Esophagus mucosa (tissue), 1 donor: ENCODE data around the gene OSGEP. TPM values are rescaled to one million over a fixed set of nuclear protein-coding genes. Genes with fewer than 3 reads are reported as not detected.
A peak's percentile ranks its signal among the peaks of the same experiment; 100 is the strongest.

Experiments used
- ATAC-seq: fragments of 200-7000 bp; cut with Tn5 transposase; one replicate; pipeline ENCODE4 v1.9.1; 2020
- total RNA-seq: library from RNA; stranded (reverse); gene quantifications from one replicate; pipeline ENCODE4 v1.2.4, GENCODE V29; 2023
- donor health status: DM: yes; HTN: yes; CAD: no.

OSGEP gene
- total RNA-seq, 1 donor from 2014 or later, result 16.2 TPM

DNA sequence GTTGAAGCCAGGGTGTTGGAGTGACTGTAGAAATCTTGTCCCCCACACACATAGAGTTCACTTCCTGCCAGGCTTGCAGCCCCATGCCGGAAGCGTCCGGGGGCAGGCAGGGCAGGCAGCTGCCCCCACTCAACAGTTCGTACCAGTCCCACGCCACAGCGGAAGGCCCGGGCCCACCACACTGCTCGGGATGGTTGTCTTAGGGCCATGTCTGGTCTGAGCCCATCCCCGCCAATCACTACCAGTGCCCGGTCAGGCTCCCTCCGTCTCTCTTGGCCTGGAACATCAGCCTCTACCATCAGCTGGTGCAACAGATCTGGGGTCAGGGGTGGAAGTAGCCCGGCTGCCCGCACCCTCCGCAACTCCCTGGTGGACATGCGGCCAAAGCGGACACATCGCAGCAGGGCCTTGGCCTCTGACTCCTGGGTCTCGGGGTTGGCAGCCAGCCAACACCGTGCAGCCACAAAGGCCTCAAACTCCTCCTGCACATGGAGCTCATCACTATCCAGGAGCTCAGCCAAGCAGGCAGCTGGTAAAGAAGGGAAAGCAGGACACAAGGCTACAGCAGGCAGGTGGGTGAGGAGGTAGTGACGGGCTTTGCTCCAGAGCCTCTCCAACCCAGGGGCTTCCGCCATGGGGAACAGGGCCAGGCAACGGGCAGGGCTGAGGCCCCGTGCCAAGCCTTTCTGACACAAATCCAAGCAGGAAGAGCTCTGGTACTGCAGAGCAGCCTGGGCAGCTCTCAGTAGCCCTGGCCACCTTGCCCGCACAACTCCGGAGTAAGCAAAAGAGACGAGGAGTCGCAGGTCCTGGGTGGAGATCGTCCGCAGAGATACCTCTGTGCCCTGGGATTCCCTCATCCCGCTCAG, 24.6 kb downstream of the OSGEP start:
- ATAC-seq, result no peak

- ATAC-seq, result peak; percentile 22
These were observed 25.8 kb downstream of the OSGEP start for GRCh38 chr14:20428802-20429201.

DNA sequence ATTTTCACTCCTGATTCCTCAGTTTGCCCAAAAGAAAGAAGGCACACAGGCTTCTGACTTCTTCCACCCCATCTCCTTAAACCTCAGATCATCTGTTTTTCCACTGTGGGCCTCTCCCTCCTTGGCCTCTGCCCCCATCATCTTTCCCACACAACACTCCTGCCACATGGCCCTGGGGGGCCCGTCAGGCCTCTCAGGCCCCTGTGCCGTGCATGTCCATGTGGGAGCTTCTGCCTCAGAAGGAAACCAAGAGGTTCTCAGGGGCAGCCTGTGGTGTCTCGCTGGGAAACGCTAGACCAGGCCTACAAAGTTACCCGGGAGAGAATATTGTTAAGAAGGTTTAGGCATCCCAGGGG, 26.6 kb downstream of the OSGEP start:
- ATAC-seq, result peak; percentile 11

DNA sequence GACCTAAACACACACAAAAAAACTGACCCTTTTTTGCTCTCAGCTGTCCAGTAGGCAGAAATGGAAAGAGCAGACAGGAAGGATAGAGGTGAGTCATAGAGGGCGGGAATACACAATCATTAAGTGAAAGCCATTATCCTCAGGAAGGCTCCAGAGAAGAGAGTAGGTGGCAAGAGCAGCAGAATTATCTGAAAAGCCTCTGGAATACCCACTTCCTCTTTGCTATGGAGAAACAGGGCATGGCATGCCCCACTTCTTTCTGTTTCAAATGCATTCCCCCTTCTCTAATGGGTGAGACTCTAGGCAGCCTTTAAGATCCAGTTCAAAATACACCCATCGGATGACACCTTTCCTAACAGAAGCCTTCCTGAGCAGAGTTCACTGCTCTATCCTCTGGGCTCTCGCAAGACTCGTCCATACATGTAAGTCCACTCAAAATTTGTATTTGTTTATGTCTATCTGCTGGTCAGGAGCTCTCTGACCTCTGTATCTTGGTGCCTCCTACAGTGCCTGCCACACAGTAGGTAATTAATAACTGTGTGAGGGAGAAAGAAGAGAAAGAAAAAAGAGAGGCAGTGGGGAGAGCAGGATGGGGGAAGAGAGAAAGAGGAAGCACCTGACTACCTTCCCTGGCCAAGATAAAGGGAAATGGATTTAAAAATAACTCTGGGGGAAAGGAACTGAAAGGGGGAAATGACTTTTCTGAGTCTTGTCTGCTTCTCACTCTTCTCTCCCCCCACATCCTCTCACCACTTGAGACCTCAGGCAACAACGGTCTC, 27.2 kb downstream of the OSGEP start:
- ATAC-seq, result peak; percentile 70

DNA sequence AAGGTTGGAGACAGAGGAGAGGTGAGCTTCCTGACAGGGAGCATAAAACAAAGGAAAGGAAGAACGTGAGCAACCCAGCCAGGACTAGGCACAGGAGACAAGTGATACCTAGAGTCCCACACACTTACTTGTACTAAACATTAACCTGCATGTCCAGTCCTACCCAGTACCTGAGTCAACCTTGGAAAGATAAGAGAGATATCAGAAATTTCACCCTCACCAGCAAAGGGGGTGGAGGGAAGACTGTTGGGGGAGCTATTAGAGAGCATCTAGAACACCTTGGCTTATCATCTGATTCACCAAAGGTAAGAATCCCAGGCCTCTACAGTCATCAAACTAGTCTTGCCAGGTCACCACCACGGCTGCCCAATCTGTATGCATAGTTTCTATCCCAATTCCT, 29.8 kb downstream of the OSGEP start:
- ATAC-seq, result no peak

GRCh38 chr14:20422886-20423285, 31.7 kb downstream of the OSGEP start:
- no peak for ATAC-seq

- no peak for ATAC-seq
These were observed 33.3 kb downstream of the OSGEP start for GRCh38 chr14:20421267-20421666.

- ATAC-seq, result no peak
These were observed 35.2 kb downstream of the OSGEP start for GRCh38 chr14:20419419-20419818.

- ATAC-seq, result no peak
These were observed 36.1 kb downstream of the OSGEP start for GRCh38 chr14:20418501-20418909.

GRCh38 chr14:20417250-20418186, 37.1 kb downstream of the OSGEP start:
- ATAC-seq, result no peak

GRCh38 chr14:20416223-20416622, 38.4 kb downstream of the OSGEP start:
- ATAC-seq, result no peak

GRCh38 chr14:20415782-20416206, 38.8 kb downstream of the OSGEP start:
- ATAC-seq, result peak; percentile 20

GRCh38 chr14:20413744-20414082, 40.9 kb downstream of the OSGEP start:
- peak; percentile 11 for ATAC-seq

- peak; percentile 92 for ATAC-seq
These were observed 41.5 kb downstream of the OSGEP start, which contains the start of gene TEP1 for GRCh38 chr14:20412876-20413743. Gene TEP1 (minus strand): TSS chr14:20413501. CDS start chr14:20408439, 5,062 bp downstream.

- no peak for ATAC-seq
These were observed 42.2 kb downstream of the OSGEP start for GRCh38 chr14:20412411-20412810.

- no peak for ATAC-seq
These were observed 45.4 kb downstream of the OSGEP start for GRCh38 chr14:20409226-20409625.

DNA sequence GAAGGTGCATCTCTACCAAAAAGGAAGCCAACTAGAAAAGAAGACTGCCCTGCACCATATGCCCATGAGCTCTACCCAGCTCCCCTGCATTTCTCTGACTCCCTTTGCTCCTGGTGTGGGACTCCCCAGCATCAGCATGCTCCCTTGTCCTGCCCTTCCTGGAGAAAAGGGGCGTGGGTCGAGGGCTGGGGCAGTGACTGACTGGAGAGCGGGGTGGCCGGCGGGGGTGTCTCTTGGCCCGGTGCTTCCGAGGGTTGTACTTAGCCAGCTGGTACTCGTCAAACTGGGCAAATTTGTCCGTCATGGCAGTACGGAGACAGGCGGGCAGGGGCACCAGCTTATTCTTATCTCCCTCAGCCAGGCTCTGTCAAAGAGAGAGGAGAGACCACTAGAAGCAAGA, 51.1 kb downstream of the OSGEP start:
- no peak for ATAC-seq

GRCh38 chr14:20400965-20401593, 53.5 kb downstream of the OSGEP start:
- peak; percentile 96 for ATAC-seq

DNA sequence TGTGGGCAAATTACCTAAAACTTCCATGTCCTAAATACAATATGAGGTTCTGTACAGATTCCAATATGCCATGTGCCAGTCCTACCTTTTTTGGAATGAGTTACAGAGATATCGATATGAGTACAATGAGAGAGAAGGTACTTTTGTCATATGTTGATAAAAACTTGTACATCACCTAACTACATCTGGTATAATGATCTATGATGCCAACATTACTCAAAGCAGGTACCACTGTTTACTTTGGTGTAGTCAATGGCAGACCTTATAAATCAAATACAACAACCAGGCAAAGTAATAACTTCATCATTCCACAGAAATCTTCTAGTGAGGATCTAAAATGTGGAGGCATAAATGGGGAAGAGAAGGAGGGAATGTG, 54.0 kb downstream of the OSGEP start:
- ATAC-seq, result no peak

GRCh38 chr14:20397511-20397910, 57.1 kb downstream of the OSGEP start:
- ATAC-seq, result no peak
